Thoracic aorta (tissue), 2 donors: ENCODE results near the gene ZNF557. TPM values are rescaled to one million over a fixed set of nuclear protein-coding genes. Genes with fewer than 3 reads are reported as not detected.

Experiments used
- ATAC-seq: fragments of 150-250 bp; one replicate; pipeline ENCODE4 v1.8.0; 2017; ENCODE audit warnings: low read depth; ENCODE audit not compliant: insufficient number of reproducible peaks, low FRiP score
- DNase-seq: peaks from one replicate; pipeline ENCODE4 v3.0.0-alpha.2; 2020; ENCODE audit warnings: low spot score
- H3K27ac ChIP-seq, 2 donors: fragments of 200-600 bp; sonication (generic); 1 replicate in 1 of 2; 2 replicates in 1 of 2; pipeline ENCODE4 v1.5.1; 2016; ENCODE audit warnings: mild to moderate bottlenecking in 2 of 2, moderate library complexity in 2 of 2
- H3K27me3 ChIP-seq: fragments of 200-600 bp; sonication (generic); replicated peaks from 2 replicates; pipeline ENCODE4 v1.6.0; 2016; ENCODE audit warnings: mild to moderate bottlenecking; ENCODE audit not compliant: insufficient read depth
- H3K36me3 ChIP-seq: fragments of 200-600 bp; sonication (generic); one replicate; pipeline ENCODE4 v1.5.1; 2016
- H3K4me1 ChIP-seq, 2 donors: fragments of 200-600 bp; sonication (generic); 1 replicate in 1 of 2; 2 replicates in 1 of 2; pipeline versions ENCODE4 v1.5.1 to v1.6.0; 2016; ENCODE audit warnings: low read depth in 2 of 2, mild to moderate bottlenecking in 1 of 2; ENCODE audit not compliant: control insufficient read depth in 1 of 2
- H3K4me3 ChIP-seq: fragments of 200-600 bp; sonication (generic); 2 replicates; pipeline ENCODE4 v1.5.1; 2016; ENCODE audit warnings: mild to moderate bottlenecking
- H3K9me3 ChIP-seq: fragments of 200-600 bp; sonication (generic); 2 replicates; pipeline ENCODE4 v1.5.1; 2016
- CTCF ChIP-seq: fragments of 200-600 bp; sonication (generic); IDR thresholded peaks from one replicate; pipeline ENCODE4 v1.5.1; 2019; ENCODE audit warnings: antibody characterized with exemption
- total RNA-seq, 2 donors: library from RNA; depleted of rRNA; stranded (reverse); fragments of >200 nt; gene quantifications; one replicate each; pipeline versions ENCODE4 v1.1.0 to v1.2.3, GENCODE V29; 2016

Gene ZNF557
- total RNA-seq, 2 donors from 2014 or later, result 8.3 to 12.1 TPM

GRCh38 chr19:7068599-7068998 is 904 bp upstream of the ZNF557 start:
- Histone ChIP-seq H3K4me3 (peak overlapping the region; percentile 81), H3K27me3 (no peaks in the 10 kb centered on the region)
- TF ChIP-seq CTCF, result no peak

GRCh38 chr19:7069904-7070226 is 362 bp downstream of the ZNF557 start:
- Histone ChIP-seq H3K27me3 (no peaks in the 10 kb centered on the region), H3K27ac (peak overlapping the region; percentile 57 to 77), H3K36me3 (peaks cover 28% of the 10 kb centered on the region), H3K4me3 (peak overlapping the region; percentile 81), H3K4me1 (peaks cover 4 to 11% of the 10 kb centered on the region in 2 donors), H3K9me3 (no peaks in the 10 kb centered on the region)
- no peak for TF ChIP-seq CTCF
- DNase-seq (no peak), ATAC-seq (no peak)

More at GRCh38 chr19:7068599-7068998, 904 bp upstream of the ZNF557 start:
- peaks cover 18% of the 10 kb centered on the region for H3K36me3 ChIP-seq
- H3K4me1 ChIP-seq, result peaks cover 4 to 11% of the 10 kb centered on the region in 2 donors
- DNase-seq (no peak), ATAC-seq (no peak)
- peak overlapping the region in 1 of 2 donors; percentile 2 for H3K27ac ChIP-seq
- no peaks in the 10 kb centered on the region for H3K9me3 ChIP-seq

GRCh38 chr19:7072541-7072940 is 3.0 kb downstream of the ZNF557 start:
- no peaks in the 10 kb centered on the region for H3K27me3 ChIP-seq
- no peak overlapping the region for H3K27ac ChIP-seq
- H3K36me3 ChIP-seq, result peaks cover 55% of the 10 kb centered on the region
- no peak overlapping the region for H3K4me3 ChIP-seq
- peaks cover 22% of the 10 kb centered on the region for H3K9me3 ChIP-seq
- H3K4me1 ChIP-seq, result peaks cover 4 to 11% of the 10 kb centered on the region in 2 donors
- ATAC-seq (no peak), DNase-seq (no peak)
- no peak for TF ChIP-seq CTCF

- H3K9me3 ChIP-seq, result peaks cover 44% of the 10 kb centered on the region
These were observed 5.3 kb downstream of the ZNF557 start for GRCh38 chr19:7074705-7075282.

GRCh38 chr19:7076151-7076550 is 6.6 kb downstream of the ZNF557 start:
- ATAC-seq, result no peak
- H3K9me3 ChIP-seq, result peaks cover 58% of the 10 kb centered on the region
- H3K27me3 ChIP-seq, result no peaks in the 10 kb centered on the region
- no peak for TF ChIP-seq CTCF
- H3K4me3 ChIP-seq, result no peak overlapping the region
- no peaks in the 10 kb centered on the region for H3K4me1 ChIP-seq
- DNase-seq, result no peak
- H3K36me3 ChIP-seq, result peaks cover 90% of the 10 kb centered on the region
- H3K27ac ChIP-seq, result no peak overlapping the region

More at GRCh38 chr19:7074705-7075282, 5.3 kb downstream of the ZNF557 start:
- no peak for DNase-seq
- Histone ChIP-seq H3K27ac (no peak overlapping the region), H3K27me3 (no peaks in the 10 kb centered on the region), H3K4me3 (no peak overlapping the region), H3K36me3 (peaks cover 77% of the 10 kb centered on the region), H3K4me1 (peaks cover 4 to 11% of the 10 kb centered on the region in 2 donors)
- ATAC-seq, result no peak
- TF ChIP-seq CTCF, result no peak
